CD4-positive, CD25-positive, alpha-beta regulatory T cell (primary cell): ENCODE data around the gene LSM2. TPM values are rescaled to one million over a fixed set of nuclear protein-coding genes. Genes with fewer than 3 reads are reported as not detected.
A peak's percentile ranks its signal among the peaks of the same experiment; 100 is the strongest.
"Not testable (repeated sequence)": the region's sequence is repeated elsewhere in the genome, so short reads cannot be mapped to it uniquely, and the experiment has no call there.

Experiments used
- ATAC-seq, 2 donors: fragments of 150-1000 bp; cut with Tn5 transposase; one replicate each; pipeline ENCODE4 v1.10.0; 2021; ENCODE audit warnings: low read depth in 2 of 2, moderate number of reproducible peaks in 2 of 2, moderate library complexity in 1 of 2
- DNase-seq, 3 donors: peaks; one replicate each; pipeline versions ENCODE4 v3.0.0 to v3.0.0-alpha.2; 2012 to 2022; ENCODE audit warnings: mixed read lengths in 1 of 3
- H3K27ac ChIP-seq: one replicate; pipeline ENCODE4 v1.7.0; 2013; ENCODE audit warnings: mild to moderate bottlenecking, low read length; ENCODE audit not compliant: insufficient read depth, poor library complexity, severe bottlenecking
- H3K27me3 ChIP-seq: one replicate; pipeline ENCODE4 v1.7.0; 2013; ENCODE audit warnings: low read length; ENCODE audit not compliant: control insufficient read depth, insufficient read depth
- H3K36me3 ChIP-seq: one replicate; pipeline ENCODE4 v1.7.0; 2013; ENCODE audit warnings: mild to moderate bottlenecking, low read length, moderate library complexity; ENCODE audit not compliant: control insufficient read depth, insufficient read depth
- H3K4me1 ChIP-seq: 2 replicates; pipeline ENCODE4 v1.7.0; 2013; ENCODE audit warnings: mild to moderate bottlenecking, low read length; ENCODE audit not compliant: insufficient read depth, control insufficient read depth, poor library complexity, severe bottlenecking
- H3K4me3 ChIP-seq: one replicate; pipeline ENCODE4 v1.7.0; 2013; ENCODE audit warnings: low read depth, mild to moderate bottlenecking, low read length, moderate library complexity
- H3K9me3 ChIP-seq, 2 experiments: 1 replicate in 1 of 2; 2 replicates in 1 of 2; pipeline ENCODE4 v1.7.0; 2013; ENCODE audit warnings: low read length in 2 of 2, mild to moderate bottlenecking in 1 of 2, moderate library complexity in 1 of 2; ENCODE audit not compliant: control insufficient read depth in 2 of 2
- H3K27ac Mint-ChIP-seq, 3 donors: one replicate each; pipeline ENCODE4 v1.8.0; 2020 to 2022; ENCODE audit warnings: mild to moderate bottlenecking in 3 of 3, mixed read lengths in 3 of 3, moderate library complexity in 2 of 3
- H3K27me3 Mint-ChIP-seq: one replicate; pipeline ENCODE4 v1.8.0; 2022; ENCODE audit warnings: mild to moderate bottlenecking, mixed read lengths
- H3K36me3 Mint-ChIP-seq: one replicate; pipeline ENCODE4 v1.8.0; 2020; ENCODE audit warnings: mixed read lengths
- H3K4me1 Mint-ChIP-seq, 4 donors: one replicate each; pipeline ENCODE4 v1.8.0; 2020 to 2022; ENCODE audit warnings: mixed read lengths in 4 of 4, mild to moderate bottlenecking in 1 of 4
- H3K4me3 Mint-ChIP-seq, 4 donors: one replicate each; pipeline ENCODE4 v1.8.0; 2020 to 2022; ENCODE audit warnings: mild to moderate bottlenecking in 4 of 4, mixed read lengths in 4 of 4, moderate library complexity in 3 of 4
- H3K9me3 Mint-ChIP-seq, 7 donors: one replicate each; pipeline ENCODE4 v1.8.0; 2020 to 2022; ENCODE audit warnings: mixed read lengths in 7 of 7, mild to moderate bottlenecking in 3 of 7, moderate library complexity in 2 of 7
- polyA plus RNA-seq, 4 donors: library from polyadenylated mRNA; unstranded; fragments of 300-500 nt; fragmentation: Illumina TruSeq; gene quantifications; one replicate each; pipeline ENCODE4 v1.2.3, GENCODE V29; 2021
- total RNA-seq: library from RNA; stranded (reverse); gene quantifications from one replicate; pipeline ENCODE4 v1.2.3, GENCODE V29; 2022

Gene LSM2
- total and polyA plus RNA-seq, 5 donors from 2014 or later: 29.3 to 122 (median 85.8) TPM

- peaks cover 16 to 47% (median 29%) of the 10 kb centered on the region in 4 donors for H3K4me1 Mint-ChIP-seq
- not testable (repeated sequence) for H3K27me3 ChIP-seq, H3K9me3 ChIP-seq, ATAC-seq, H3K4me3 ChIP-seq, H3K27ac Mint-ChIP-seq, H3K27me3 Mint-ChIP-seq, H3K9me3 Mint-ChIP-seq, H3K27ac ChIP-seq, DNase-seq
- peaks cover 23% of the 10 kb centered on the region for H3K36me3 Mint-ChIP-seq
- peaks cover 38% of the 10 kb centered on the region for H3K4me1 ChIP-seq
- peaks cover 32% of the 10 kb centered on the region for H3K36me3 ChIP-seq
- peak overlapping the region in 1 of 4 donors; percentile 99 for H3K4me3 Mint-ChIP-seq
These were observed 33.0 kb upstream of the LSM2 start for GRCh38 chr6:31839779-31840126.

DNA sequence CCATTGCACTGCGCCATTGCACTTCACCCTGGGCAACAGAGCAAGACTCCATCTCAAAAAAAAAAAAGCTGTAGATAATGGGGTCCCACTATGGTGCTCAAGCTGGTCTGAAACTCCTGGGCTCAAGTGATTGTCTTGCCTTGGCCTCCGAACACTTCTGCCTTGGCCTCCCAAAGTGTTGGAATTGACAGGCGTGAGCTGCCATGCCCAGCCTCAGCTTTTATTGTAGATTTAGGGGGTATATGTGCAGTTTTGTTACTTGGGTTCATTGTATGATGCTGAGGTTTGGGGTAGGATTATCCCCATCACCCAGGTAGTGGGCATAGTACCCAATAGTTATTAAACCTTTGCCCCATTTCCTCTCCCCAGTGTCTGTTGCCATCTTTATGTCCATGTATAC lies 32.2 kb upstream of the LSM2 start:
- H3K9me3 ChIP-seq: no peaks in the 10 kb centered on the region
- no peak for DNase-seq
- H3K36me3 Mint-ChIP-seq: peaks cover 24% of the 10 kb centered on the region
- no peaks in the 10 kb centered on the region for H3K27me3 Mint-ChIP-seq
- peak overlapping the region in 2 of 4 donors; percentile 41 to 99 for H3K4me3 Mint-ChIP-seq
- peak overlapping the region in 2 of 3 donors; percentile 43 to 44 for H3K27ac Mint-ChIP-seq
- H3K4me1 Mint-ChIP-seq: peaks cover 24 to 54% (median 33%) of the 10 kb centered on the region in 4 donors
- H3K27ac ChIP-seq: no peak overlapping the region
- H3K4me3 ChIP-seq: no peak overlapping the region
- no peaks in the 10 kb centered on the region for H3K27me3 ChIP-seq
- H3K4me1 ChIP-seq: peaks cover 38% of the 10 kb centered on the region
- no peak for ATAC-seq
- H3K36me3 ChIP-seq: peaks cover 32% of the 10 kb centered on the region
- peaks cover 0 to 1% (median 0%) of the 10 kb centered on the region in 7 donors for H3K9me3 Mint-ChIP-seq

DNA sequence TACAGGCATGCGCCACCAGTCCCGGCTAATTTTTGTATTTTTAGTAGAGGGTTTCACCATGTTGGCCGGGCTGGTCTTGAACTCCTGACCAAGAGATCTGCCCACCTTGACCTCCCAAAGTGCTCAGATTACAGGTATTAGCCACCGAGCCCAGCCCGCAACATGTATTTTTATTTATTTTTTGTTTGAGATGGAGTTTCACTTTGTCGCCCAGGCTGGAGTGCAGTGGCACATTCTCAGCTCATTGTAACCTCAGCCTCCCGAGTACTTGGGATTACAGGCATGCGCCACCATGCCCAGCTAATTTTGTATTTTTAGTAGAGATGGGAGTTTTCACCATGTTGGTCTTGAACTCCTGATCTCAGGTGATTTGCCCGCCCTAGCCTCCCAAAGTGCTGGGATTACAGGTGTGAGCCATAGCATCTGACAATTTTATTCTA lies 31.4 kb upstream of the LSM2 start:
- H3K4me1 ChIP-seq: peaks cover 38% of the 10 kb centered on the region
- not testable (repeated sequence) for H3K27me3 Mint-ChIP-seq

DNA sequence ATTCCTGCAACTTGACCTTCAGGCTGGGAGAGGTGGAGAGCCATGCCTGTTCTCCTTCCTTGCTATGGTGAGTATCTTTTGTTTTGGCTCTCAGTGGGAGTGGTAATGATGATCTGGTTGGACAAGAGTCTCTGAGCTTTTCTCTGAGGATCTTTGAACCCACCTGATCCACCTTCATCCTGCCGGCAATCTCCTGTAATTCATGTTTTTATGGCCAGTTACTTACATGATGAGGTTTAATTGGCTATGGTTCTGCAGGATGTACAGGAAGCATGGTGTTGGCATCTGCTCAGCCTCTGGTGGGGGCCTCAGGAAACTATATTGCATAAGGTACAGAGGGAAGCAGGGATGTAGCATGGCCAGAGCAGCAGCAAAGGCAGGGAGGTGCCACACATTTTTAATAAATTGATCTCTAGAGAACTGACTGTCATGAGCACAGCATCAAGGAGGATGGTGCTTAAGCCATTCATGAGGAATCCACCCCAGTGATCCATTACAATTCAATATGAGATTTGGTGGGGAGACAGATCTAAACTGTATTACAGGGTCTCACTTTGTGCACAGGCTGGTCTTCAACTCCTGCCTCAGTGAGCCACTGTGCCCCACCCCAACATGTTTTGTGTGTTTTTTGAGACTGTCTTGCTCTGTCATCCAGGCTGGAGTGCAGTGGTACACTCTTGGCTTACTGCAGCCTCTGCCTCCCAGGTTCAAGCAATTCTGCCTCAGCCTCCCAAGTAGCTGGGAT lies 30.8 kb upstream of the LSM2 start:
- Mint-ChIP-seq H3K9me3 (peaks cover 0 to 1% (median 0%) of the 10 kb centered on the region in 7 donors), H3K4me3 (peak overlapping the region; percentile 96 to 100 (median 99)), H3K27me3 (no peaks in the 10 kb centered on the region), H3K4me1 (peaks cover 24 to 56% (median 33%) of the 10 kb centered on the region in 4 donors), H3K27ac (peak overlapping the region; percentile 96 to 100 (median 99)), H3K36me3 (peaks cover 24% of the 10 kb centered on the region)
- Histone ChIP-seq H3K4me3 (peak overlapping the region; percentile 96), H3K4me1 (peaks cover 38% of the 10 kb centered on the region), H3K36me3 (peaks cover 32% of the 10 kb centered on the region), H3K9me3 (no peaks in the 10 kb centered on the region), H3K27me3 (no peaks in the 10 kb centered on the region), H3K27ac (peak overlapping the region; percentile 97)
- DNase-seq (no peak), ATAC-seq (no peak)

More for the DNA sequence above, 31.4 kb upstream of the LSM2 start:
- Mint-ChIP-seq H3K4me1 (peaks cover 24 to 56% (median 33%) of the 10 kb centered on the region in 4 donors), H3K4me3 (peak overlapping the region; percentile 61 to 100 (median 98)), H3K36me3 (peaks cover 24% of the 10 kb centered on the region), H3K27ac (peak overlapping the region in 2 of 3 donors; percentile 55 to 100)
- H3K9me3 ChIP-seq, H3K9me3 Mint-ChIP-seq, DNase-seq, H3K27me3 ChIP-seq, ATAC-seq: not testable (repeated sequence)
- peak overlapping the region; percentile 96 for H3K4me3 ChIP-seq
- peaks cover 32% of the 10 kb centered on the region for H3K36me3 ChIP-seq
- peak overlapping the region; percentile 6 for H3K27ac ChIP-seq

- H3K4me1 ChIP-seq: peaks cover 40% of the 10 kb centered on the region
- H3K4me3 ChIP-seq: peak overlapping the region; percentile 96
- no peaks in the 10 kb centered on the region for H3K27me3 Mint-ChIP-seq
- peak overlapping the region; percentile 96 to 100 (median 99) for H3K4me3 Mint-ChIP-seq
- ATAC-seq (no peak), DNase-seq (peak in 1 of 3 donors; percentile 50)
- no peaks in the 10 kb centered on the region for H3K27me3 ChIP-seq
- no peaks in the 10 kb centered on the region for H3K9me3 ChIP-seq
- peaks cover 32% of the 10 kb centered on the region for H3K36me3 ChIP-seq
- peak overlapping the region; percentile 96 to 100 (median 99) for H3K27ac Mint-ChIP-seq
- peaks cover 24 to 56% (median 33%) of the 10 kb centered on the region in 4 donors for H3K4me1 Mint-ChIP-seq
- peaks cover 0 to 1% (median 0%) of the 10 kb centered on the region in 7 donors for H3K9me3 Mint-ChIP-seq
- H3K36me3 Mint-ChIP-seq: peaks cover 24% of the 10 kb centered on the region
- peak overlapping the region; percentile 97 for H3K27ac ChIP-seq
These were observed 30.0 kb upstream of the LSM2 start for GRCh38 chr6:31836474-31837368.

- Histone ChIP-seq H3K4me1 (peaks cover 46% of the 10 kb centered on the region), H3K36me3 (peaks cover 30% of the 10 kb centered on the region), H3K27me3 (no peaks in the 10 kb centered on the region), H3K27ac (peak overlapping the region; percentile 97), H3K4me3 (peak overlapping the region; percentile 96), H3K9me3 (no peaks in the 10 kb centered on the region)
- ATAC-seq (no peak), DNase-seq (no peak)
- Mint-ChIP-seq H3K27me3 (no peaks in the 10 kb centered on the region), H3K36me3 (peaks cover 24% of the 10 kb centered on the region), H3K9me3 (peaks cover 0 to 1% (median 0%) of the 10 kb centered on the region in 7 donors), H3K4me1 (peaks cover 24 to 58% (median 36%) of the 10 kb centered on the region in 4 donors), H3K27ac (peak overlapping the region; percentile 96 to 100 (median 99)), H3K4me3 (peak overlapping the region; percentile 96 to 100 (median 99))
These were observed 29.3 kb upstream of the LSM2 start for GRCh38 chr6:31836047-31836473.
